ENCODE measurements around the gene SLIT3.
"Not testable (repeated sequence)": the region's sequence is repeated elsewhere in the genome, so short reads cannot be mapped to it uniquely, and the experiment has no call there.

Gene SLIT3

DNA sequence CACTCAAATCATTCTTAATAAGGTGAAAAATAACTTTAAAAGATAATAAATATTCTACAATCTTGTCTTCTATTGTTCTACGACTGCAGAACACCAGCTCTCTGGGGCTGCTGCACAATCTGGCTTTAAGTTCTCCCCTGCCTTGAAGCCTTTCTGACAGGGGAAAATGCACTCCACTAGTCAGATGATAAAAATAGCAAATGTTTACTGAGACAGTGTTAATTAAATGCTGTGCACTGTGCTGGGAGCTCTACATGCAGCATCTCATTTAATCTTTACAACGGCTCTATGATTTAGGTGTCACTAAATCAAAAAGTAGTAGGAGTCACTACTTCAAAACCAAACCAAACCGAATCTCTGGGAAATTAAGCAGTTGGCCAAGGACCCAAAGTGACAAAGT, 132.7 kb downstream of the SLIT3 start:
- DNase-seq = no peak

DNA sequence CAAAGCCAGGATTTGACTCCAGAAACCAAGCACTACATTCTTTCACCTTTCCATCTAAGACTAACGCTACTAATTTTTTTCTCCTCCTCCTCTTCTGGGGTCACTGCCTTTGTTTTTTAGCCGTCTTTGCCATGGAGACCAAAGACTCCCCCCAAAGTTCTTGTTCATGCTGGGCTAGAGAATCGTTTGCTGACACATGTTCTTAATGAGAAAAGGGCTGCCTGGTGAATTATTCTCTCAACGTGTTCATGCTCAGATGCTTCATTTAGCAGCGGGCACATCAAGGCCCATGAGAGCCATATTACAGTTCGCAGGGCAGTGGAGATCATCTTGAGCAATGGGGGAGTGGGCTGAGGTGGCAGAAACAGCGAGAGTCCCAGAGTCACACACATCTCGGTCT, 134.9 kb downstream of the SLIT3 start:
- DNase-seq = no peak

DNA sequence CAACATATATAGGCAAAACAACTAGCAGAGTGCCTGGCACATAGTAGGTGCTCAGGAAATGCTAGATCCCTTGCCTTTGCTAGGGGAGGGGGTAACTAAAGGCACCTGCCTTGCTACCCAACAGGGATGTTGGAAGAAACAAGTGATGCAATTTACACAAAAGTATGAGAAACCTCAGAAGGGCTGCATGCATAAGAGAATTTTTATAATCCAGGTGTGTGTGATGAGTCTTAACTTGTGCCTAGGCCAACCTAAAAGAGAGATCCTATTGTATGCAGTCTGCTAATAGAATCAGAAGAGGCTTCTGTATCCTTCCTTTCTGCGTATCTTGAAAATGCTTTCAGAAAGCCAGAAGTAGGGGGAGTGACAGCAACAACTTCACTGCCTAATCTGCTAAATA, 135.9 kb downstream of the SLIT3 start:
- no peak for DNase-seq

DNA sequence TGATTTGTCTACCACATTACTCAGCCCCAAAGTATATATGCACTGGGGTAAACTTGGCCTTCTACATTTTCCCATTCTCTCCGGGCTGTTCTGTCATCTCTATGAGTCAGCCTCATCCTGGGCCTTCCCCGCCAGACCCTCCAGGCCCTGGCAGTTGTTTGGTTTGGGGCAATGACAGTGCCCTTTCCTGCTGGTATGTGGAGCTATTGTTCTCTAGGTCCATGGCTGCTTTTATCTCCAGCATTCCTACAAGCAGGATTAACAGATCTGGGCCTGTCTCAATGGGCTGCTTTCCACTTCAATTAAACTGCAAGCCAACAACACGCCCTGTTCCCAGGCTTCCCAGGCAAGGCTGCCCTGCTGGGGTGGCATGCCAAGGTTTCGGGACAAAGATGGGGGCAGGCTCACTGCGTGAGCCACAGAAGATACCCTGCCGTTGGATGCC, 136.4 kb downstream of the SLIT3 start:
- DNase-seq = no peak

DNA sequence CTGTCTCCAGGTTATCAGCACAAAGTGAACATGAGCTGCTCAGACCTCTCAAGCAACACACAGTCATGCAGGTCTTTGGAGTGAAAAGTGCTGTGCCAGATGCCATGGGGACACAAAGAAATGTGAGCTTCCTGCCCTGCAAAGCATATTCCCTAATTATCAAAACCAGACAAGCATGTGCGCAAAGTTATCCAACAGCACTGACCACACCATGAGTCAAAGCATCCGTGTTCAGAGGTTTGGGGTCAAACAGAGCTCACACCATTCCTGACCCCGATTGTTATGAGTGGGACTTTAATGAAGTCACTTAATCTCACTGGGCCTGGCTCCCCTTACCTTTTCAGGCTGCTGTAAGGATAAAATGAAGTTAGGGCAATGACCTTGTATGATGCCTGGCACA, 138.5 kb downstream of the SLIT3 start:
- no peak for DNase-seq

DNA sequence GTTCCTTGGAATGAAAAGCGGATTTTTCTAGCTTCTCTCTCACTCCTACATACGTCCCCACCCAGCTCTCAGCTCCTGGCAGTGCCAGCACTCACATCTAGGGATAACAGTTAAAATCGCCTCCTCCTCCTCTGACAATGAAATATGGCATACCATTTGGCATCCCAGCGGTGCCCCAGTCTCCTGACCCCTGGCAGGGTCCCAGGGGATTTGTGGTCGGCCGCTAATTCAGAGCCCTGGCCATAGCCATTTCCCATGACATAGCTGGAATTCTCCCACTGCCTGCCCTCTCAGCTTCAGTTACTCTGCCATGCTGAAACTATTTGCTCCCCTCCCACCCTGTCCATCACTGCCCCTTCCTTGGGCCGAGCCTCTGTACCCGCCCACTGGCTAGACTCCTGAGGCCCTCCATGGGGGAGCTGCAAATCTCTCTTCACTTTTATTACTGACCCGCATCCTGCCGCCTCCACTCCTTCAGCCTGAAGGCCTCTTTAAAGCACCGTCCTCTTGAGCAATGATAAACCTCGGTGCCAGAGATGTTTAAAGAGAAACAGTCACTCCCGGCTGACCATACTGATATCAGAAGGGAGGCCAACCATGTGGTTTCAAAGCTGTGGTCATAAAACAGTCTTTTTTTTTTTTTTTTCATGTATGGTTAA, 139.8 kb downstream of the SLIT3 start:
- no peak for DNase-seq

DNA sequence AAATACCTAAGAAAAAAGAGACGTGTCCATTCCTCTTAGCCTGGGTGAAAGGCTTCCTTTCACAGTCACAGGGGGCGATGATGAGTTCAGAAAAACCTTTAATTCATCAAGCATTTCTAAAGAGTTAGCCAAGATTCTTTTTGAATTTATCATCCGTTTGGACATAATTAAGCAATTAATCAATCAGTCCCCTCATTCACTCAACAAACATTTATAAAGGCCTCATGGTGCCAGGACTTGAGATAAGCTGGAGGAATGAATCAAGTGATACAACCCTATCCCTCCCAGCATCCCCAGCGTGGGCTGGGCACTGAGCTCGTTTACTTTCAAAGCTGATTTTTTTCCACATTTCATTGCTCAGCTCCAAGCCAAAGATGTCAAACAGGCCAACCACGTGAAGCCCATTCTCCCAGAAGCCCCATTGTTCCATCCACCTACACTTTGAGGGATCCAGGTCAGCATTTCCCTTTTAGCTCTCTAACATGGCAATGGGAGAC, 140.5 kb downstream of the SLIT3 start:
- no peak for DNase-seq

DNA sequence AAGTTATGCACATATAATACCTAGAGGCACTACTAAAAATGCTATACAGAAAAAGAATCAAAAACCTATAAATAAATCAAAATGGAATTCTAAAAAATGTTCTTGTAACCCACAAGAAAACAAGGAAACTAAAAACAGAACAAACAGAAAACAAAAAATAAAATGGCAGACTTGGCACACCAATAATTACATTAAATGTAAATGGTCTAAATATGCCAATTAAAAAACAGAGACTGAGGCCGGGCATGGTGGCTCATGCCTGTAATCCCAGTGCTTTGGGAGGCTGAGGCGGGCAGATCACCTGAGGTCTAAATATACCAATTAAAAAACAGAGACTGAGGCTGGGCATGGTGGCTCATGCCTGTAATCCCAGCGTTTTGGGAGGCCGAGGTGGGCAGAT, 142.2 kb downstream of the SLIT3 start:
- DNase-seq = no peak

DNA sequence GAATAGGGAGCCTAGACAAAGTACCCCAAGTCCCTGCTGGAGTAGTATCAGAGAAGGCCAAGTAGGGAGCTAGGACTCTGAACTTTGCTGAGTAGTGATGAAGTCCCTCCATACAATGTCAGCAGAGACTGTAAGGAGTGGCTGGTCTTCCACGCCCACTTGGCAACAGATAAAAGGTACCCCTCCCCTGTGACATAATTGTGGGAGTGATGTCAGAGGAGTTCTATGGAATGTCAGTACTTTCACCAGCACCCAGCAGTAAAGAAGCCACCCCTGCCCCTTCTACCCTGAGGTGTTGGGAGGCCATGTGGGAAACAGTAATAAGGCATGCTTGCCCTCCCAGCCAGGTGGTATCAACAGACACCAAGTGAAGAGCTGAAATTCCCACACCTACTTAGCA, 143.9 kb downstream of the SLIT3 start:
- no peak for DNase-seq

DNA sequence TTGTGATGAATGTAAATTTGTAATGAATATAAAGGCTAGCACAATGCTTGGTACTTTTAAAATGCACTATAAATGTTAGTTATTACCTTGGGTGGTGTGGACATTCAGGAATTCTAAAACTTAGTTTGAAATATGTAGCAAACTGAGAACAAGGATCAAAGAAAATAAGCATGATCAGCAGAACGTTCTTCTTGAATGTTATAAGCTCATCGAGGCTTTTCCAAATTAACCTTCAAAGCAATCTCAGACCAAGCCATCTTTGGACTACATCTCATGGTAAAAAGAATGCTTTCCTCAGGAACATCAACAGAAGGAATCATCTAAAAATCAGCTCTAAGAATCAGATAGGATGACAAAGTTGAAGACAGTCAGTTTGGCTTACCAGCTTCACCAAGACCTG, 146.3 kb downstream of the SLIT3 start:
- DNase-seq = no peak

DNA sequence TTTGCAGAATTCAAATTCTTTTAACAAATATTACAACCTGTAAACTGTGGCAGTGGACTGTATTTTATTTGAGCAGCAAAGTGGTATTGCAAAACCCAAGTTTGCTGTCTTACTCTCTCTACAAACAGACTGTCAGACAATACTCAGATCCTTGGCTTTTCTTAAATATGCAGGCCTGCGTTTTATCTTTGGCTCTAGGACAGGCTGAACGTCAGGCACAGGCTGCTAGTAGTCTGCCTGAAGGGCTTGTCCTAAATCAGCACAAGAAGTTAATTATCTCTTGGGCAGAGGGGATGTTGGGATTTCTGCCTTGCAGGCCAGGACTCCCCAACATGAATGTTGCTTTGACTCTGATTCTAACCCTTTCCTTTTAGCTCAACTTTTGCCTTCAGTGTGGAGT, 147.5 kb downstream of the SLIT3 start:
- no peak for DNase-seq

DNA sequence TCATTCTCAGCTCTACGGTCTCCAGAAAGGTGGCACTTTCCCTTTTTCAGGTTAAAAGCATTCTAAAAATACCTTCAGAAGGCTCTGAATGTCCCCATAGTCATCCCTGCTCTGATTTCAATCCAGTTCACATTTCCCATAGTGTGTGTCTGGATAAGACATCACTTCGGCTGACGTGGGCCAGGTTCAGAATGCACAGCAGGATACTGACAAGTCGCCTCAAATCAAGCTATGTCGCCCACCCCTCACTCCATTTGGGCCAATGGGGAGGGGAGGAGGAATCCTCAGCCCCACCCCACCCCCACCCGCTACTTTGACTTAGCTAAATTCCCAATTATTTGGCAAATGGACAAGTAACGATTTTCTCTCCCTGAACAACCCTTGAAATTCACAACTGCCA, 148.0 kb downstream of the SLIT3 start:
- no peak for DNase-seq

DNA sequence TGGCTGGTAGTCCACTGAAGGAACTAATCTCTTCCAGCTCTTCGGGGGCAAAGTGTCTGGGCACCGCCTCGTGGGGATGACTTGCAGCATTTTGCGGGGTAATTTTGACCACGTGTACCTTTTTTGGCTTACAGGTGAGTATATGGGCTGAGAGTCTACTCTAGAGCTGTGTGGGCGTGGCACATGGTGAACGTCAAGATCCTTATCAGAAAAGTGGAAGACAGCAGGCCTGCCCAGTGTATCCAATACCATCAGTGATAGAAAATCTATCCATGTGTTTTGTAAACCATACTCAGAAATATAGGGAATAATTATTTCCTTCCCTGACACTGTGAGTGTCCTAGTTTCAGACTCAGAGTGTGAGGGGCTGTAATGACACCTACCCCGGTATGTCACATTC, 148.5 kb downstream of the SLIT3 start:
- no peak for DNase-seq

DNA sequence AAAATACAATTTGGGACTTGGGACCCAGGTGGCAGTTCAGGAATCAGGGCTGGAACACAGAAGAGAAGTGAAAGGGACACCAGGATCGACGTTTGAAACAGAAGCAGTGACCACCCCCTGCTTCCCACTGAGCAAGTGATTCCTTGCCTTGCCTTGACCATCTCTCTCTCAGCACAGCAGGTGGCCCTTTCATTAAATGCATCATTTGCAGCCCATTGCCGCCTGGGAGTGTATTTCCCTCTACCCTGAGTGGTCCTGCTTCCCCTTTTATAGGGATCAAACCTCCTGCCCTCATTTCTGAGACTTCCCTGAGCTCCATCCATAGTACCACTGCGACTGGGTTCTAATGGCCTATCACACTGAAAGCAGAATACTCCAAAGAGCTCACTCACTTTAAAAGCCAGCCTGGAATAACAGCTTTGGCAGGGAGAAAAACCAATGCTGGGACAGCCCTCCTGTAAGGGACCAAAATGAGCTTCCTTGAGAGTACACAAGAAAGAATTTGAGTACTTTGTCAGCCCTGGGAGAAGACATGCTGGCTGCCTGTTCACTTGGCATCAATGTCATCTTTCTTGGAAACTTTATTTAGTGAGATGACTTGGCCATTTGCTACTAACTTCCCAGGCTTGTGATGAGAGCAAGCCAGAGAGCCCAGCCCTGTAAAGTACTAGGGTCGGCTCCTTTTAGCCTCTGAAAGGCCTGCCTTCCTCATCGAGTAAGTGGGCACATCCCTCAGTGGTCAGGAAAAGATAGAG, 149.7 kb downstream of the SLIT3 start:
- no peak for DNase-seq

DNA sequence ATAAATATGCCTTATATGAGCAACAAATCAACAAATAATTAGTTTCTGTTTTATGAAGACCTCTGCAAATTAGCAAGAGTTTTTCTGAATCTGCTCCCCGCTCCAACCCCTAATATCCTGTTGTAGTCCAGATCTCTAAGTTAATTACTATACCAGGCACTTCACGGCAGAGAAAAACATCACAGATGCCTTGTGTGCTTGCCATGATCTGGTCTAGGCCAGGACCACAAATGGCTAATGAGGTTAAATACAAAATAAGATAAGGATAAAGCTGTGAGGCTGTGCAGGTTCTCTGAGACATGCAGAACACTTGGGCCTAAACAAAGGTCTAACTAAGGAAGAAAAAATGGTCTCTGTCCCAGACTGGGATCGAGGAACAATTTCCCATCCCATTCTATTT, 150.8 kb downstream of the SLIT3 start:
- no peak for DNase-seq

DNA sequence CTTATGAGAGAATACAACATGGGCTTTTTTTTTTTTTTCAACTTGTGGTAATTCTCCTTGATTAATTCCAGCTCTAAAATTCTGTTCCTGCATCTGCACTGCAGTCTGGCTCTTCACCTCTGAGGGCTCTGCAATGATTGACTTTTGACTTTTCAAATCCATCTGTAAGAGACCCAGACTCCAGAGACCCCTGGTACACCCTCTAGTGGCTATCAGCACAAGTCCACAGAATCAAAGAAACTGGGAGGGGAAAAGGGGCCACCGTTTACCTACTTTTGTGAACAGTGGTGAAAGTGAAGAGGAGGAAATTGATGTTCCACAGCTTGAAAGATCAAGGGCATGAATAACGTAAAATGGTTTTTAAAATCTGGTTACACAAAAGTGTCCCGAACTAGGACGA, 151.6 kb downstream of the SLIT3 start:
- no peak for DNase-seq

DNA sequence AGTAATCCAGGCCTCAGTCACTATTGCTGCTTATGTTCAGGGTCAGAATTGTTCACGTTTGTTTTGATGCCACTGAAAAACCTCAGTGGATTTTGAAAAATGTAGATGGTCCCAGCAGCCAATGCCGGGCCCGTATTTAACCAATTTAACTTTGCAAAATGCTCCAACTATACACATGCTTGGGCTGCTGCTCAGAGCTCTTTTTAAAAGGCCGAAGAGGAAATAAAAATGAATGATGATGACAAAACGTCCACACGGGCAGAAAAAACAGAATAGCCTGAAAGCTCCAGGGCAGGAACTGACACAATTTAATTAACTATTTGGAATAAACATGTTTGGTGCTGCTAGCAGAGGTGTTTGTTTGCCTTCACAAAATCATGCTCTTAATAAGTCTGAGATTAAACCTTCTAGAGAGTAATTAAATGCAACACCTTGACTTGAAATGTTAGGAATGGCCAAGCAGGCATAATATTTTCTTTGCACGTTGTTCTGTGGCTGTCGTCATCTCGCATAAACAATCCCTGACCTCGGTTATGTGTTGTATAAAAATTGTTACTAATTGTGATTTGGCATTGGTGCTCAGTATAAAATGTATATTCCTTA, 152.7 kb downstream of the SLIT3 start:
- DNase-seq = no peak

DNA sequence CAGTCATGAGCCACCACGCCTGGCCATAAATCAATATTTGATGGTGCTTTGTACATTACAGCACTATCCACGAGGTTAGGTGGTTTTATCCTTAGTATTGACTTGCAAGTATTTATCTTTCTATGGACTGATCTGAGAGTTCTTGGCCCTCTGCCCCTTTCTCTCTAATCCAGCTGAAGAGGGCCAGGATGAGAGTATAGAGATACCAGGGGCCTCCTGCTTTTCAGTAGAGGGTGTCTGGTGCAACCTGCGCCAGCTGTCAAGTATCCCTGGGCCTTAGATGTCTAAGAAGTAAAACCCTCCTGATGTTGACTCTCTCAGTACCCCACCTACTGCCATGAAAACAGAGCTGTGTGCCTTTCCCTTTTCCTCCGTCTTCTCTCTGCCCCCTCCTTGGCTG, 153.4 kb downstream of the SLIT3 start:
- no peak for DNase-seq

DNA sequence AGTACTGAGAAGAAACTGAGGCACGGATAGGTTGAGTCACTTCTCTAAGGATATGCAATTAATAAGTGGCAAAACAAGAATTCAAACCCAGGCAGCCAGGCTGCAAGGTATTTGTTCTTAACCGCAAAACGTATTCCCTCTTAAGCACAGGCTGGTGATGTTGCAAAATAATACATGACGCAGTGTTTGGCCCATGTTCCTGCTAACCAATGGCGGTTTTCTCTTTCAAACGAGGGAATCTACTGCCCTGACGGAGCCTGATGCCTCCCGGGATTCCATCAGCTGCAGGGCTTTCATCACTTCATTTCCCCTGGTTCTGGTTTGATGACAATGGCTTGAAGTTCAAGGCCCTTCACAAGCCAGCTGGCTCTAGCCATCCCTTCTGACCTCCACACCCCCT, 154.8 kb downstream of the SLIT3 start:
- no peak for DNase-seq

DNA sequence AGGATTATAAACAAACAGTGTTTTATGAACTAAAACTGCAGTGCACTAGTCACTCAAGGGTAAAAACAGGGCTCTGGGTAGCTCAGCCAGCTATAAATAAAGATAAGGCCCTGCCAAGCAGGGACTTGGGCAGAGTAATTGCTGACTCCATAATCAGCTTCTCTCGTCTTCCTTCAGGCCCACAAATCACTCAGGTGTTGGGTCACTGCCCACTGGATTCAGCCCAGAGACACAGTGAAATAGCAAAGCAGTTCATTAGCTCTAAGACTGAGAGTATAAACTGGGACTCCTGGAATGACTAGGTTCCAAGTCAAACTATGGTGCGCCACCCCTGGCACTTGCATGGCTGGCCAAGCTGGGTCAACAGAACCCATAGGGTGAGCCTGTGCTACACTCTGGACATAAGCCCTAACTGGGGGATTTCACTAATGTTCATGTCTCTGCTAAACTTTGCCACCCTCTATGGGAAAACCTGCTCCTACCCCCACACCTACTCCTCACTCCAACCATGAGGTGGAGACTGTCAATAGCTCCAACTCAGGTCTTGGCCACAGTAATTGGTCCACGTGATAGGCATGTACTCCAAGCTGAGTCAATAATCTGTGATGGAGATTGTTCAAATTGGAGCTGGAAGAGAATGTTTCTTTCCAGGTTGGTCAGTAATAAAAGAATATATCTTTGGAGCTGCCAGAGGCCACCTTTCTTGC, 158.5 kb downstream of the SLIT3 start:
- no peak for DNase-seq

DNA sequence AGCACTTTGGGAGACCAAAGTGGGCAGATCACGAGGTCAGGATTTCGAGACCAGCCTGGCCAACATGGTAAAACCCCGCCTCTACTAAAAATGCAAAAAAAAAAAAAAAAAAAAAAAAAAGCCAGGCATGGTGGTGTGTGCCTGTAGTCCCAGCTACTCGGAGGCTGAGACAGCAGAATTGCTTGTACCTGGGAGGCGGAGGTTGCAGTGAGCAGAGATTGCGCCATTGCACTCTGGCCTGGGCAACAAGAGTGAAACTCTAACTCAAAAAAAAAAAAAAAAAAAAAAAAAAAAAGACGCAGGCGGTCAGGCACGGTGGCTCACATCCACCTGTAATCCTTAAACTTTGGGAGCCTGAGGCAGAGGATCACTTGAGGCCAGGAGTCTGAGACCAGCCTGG, 160.7 kb downstream of the SLIT3 start:
- DNase-seq = not testable (repeated sequence)

DNA sequence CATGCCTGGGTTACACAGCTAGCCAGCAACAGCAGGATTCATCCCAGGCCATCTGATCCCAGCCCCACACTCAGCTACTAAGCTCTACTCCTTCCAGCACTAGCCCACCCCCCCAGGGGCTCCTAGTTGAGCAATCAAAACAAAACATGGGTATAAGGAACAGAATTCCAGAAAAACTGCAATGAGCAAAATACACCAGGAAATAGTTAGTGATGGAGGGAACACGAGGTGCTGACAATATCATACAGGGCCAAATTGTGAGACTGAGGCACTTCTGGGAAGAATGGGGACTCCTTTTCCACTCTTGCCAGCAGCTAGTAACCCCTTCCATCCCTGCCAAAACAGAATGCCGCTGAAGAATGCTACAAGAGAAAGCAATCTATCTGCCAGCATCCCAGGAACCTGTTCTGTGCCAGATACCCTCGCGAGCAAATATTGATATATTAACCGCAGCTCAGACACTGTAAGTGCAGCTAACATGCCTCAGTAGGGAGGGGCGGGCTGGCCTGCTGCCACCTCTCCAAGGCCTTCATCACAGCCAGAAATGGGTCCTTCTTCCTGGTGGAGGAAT, 161.4 kb downstream of the SLIT3 start:
- no peak for DNase-seq

DNA sequence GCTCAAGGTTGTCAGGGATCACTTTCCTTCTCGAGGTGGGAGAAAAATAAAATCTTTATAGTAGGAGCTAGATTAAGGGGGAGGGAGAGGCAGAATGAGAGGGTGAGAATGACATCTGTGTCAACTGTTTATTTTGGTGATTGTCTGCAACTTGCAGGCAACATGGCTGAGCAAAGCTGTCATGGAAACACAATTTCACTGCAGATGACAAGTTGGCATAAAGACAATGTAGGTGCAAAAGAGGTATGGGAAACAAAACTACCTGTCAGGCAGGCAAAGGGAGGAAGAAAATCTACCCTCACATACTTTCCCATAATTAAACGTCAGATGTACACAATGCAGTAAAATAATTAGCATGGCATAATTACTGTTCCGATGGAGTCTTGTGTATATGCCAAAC, 167.4 kb downstream of the SLIT3 start:
- no peak for DNase-seq

Measured in CD4-positive, alpha-beta T cell treated with Interleukin-12 subunit alpha and Interleukin-12 subunit beta, for 1 hour (primary cell).